Testis (tissue), 2 donors: ENCODE data around the gene PRKAR1B.

Experiments used
- CTCF ChIP-seq, 3 experiments: fragments of 450-650 bp in 2 of 3; fragments of 200-600 bp in 1 of 3; sonication (generic) in 1 of 3; IDR thresholded peaks; one replicate each; pipeline ENCODE4 v1.5.1; 2016 to 2019; ENCODE audit warnings: antibody characterized with exemption in 3 of 3, mild to moderate bottlenecking in 2 of 3, moderate library complexity in 1 of 3
- POLR2A ChIP-seq: fragments of 450-650 bp; IDR thresholded peaks from one replicate; pipeline ENCODE4 v1.6.1; 2017; ENCODE audit warnings: antibody characterized with exemption, mild to moderate bottlenecking, moderate library complexity

- TF ChIP-seq CTCF (IDR thresholded peaks at IDR 0.05) (no peak), POLR2A (no peak)
Observed at GRCh38 chr7:602341-603141, 124.5 kb downstream of the PRKAR1B start.
